SK-N-MC (cell line): ENCODE results near the gene ABAT.
A peak's percentile ranks its signal among the peaks of the same experiment; 100 is the strongest.

Source experiments
- DNase-seq: peaks from one replicate; pipeline ENCODE4 v3.0.0-alpha.2; 2011; ENCODE audit warnings: low read depth, low spot score
- H3K27ac ChIP-seq: fragments of 200-600 bp; sonication (generic); 2 replicates; pipeline ENCODE4 v1.5.1; 2016; ENCODE audit warnings: mixed run types
- H3K36me3 ChIP-seq: fragments of 200-600 bp; sonication (generic); 2 replicates; pipeline ENCODE4 v1.6.1; 2017; ENCODE audit warnings: antibody characterized with exemption, low read length, mixed read lengths; ENCODE audit not compliant: insufficient read depth
- H3K4me3 ChIP-seq: fragments of 200-600 bp; sonication (generic); 2 replicates; pipeline ENCODE4 v1.5.1; 2016
- H3K9ac ChIP-seq: fragments of 200-600 bp; sonication (generic); 2 replicates; pipeline ENCODE4 v1.8.0; 2017; ENCODE audit warnings: mixed run types, mixed read lengths; ENCODE audit not compliant: insufficient read length
- H3K9me3 ChIP-seq: fragments of 200-600 bp; sonication (generic); 2 replicates; pipeline ENCODE4 v1.6.1; 2017; ENCODE audit warnings: low read depth, mild to moderate bottlenecking, antibody characterized with exemption, low read length, moderate library complexity, mixed read lengths
- EZH2 ChIP-seq: fragments of 200-600 bp; sonication (generic); IDR thresholded peaks from one replicate; pipeline ENCODE4 v1.6.1; 2017; ENCODE audit warnings: antibody characterized with exemption
- FOXP2 ChIP-seq: optimal IDR thresholded peaks from 2 replicates; pipeline ENCODE3; 2011; ENCODE audit warnings: mild to moderate bottlenecking, moderate library complexity; ENCODE audit not compliant: insufficient read depth; ENCODE audit errors: extremely low read length, control extremely low read depth
- POLR2AphosphoS5 ChIP-seq: IDR thresholded peaks from 2 replicates; pipeline ENCODE4 v1.6.1; 2012; ENCODE audit warnings: mild to moderate bottlenecking, low read depth, low read length, borderline replicate concordance

ABAT gene

DNA sequence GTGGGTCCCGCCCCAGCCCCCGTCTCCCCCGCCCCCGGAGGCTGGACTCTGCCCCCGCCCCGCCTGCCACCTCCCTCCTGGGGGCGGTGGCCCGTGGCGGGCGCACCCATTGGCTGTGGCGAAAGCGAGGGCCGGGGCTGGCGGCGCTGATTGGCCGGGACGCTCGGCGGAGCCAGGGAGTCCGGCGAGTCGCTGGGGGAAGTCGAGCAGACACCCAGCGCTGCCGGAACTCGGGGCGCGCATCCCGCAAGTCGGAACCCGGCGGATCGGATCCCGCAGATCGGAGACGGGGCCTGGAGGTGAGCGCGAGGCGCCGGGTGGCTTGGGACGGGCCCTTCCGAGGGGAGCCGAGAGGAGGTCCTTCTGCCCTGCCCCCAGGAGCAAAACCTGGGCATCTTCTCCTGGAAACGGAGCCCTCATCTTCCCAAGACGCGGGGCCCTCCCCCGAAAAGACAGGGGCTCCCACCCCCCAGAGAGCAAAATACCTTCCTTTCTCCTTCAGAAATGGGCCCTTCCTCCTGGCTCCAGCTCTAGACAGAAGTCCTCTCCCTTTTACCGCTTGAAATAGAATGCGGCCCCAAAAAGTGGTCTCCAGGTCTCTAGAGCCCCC, at the start of gene ABAT:
Gene ABAT (plus strand): TSS at position 205 of the 610 bp plus-strand sequence. CDS start 61,123 bp downstream, outside the sequence.
- no peaks in the 10 kb centered on the region for H3K36me3 ChIP-seq
- no peak for TF ChIP-seq EZH2
- no peak for TF ChIP-seq POLR2AphosphoS5
- TF ChIP-seq FOXP2 = no peak
- DNase-seq = no peak
- no peak within 1 kb of the TSS for H3K27ac ChIP-seq
- H3K4me3 ChIP-seq = peak within 1 kb of the TSS; percentile 82
- no peaks in the 10 kb centered on the region for H3K9me3 ChIP-seq
- no peak within 1 kb of the TSS for H3K9ac ChIP-seq

DNA sequence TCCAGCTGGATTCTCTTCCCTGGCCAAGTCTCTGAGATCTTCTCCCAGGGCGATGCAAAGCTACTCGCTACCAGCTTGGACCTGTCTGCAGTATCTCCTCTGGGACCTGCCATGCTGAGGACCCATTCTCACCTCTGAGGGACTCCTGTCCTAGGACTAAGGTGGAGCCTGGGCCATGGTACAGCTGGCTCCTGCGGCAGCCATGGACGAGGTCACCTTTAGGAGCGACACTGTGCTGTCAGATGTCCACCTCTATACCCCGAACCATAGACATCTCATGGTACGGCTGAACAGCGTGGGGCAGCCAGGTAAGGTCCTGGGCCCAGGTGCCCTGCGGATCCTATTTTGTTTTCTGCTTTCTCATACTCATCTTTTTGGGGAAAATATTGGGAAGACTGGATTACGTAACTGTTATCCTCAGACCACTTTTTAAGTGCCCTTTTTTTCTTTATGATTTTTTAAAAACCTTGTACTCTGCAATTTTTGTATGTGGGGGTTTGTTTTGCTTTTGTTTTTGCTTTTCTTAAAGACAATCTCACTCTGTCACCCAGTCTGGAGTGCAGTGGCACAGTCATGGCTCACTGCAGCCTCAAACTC, 48.8 kb upstream of the ABAT start:
- DNase-seq = no peak
- TF ChIP-seq POLR2AphosphoS5 = no peak
- TF ChIP-seq EZH2 = no peak
- no peak for TF ChIP-seq FOXP2
- peaks cover 58% of the 10 kb centered on the region for H3K36me3 ChIP-seq

DNA sequence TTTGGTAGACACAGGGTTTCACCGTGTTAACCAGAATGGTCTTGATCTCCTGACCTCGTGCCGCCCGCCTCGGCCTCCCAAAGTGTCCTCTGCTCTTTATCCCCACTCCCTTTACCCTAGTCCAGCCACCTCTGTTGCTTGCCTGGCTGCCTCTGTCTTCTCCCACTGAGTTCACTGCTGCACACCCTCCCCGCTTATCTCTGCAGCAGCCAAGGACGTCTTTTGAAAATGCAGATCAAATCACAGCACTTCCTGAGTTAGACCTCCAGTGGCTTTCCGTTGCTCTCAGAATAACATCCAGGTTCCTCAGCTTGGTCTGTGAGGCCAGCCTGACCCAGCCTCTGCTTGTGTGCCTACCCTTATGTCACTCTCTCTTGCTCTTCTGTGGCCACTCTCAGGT, 47.5 kb upstream of the ABAT start:
- Histone ChIP-seq H3K9me3 (no peaks in the 10 kb centered on the region), H3K36me3 (peaks cover 71% of the 10 kb centered on the region), H3K9ac (no peak overlapping the region), H3K27ac (no peak overlapping the region), H3K4me3 (no peak overlapping the region)
- no peak for DNase-seq
- TF ChIP-seq POLR2AphosphoS5 = no peak

More for the DNA sequence above, 48.8 kb upstream of the ABAT start:
- no peaks in the 10 kb centered on the region for H3K9me3 ChIP-seq
- no peak overlapping the region for H3K27ac ChIP-seq
- H3K9ac ChIP-seq = no peak overlapping the region
- no peak overlapping the region for H3K4me3 ChIP-seq

DNA sequence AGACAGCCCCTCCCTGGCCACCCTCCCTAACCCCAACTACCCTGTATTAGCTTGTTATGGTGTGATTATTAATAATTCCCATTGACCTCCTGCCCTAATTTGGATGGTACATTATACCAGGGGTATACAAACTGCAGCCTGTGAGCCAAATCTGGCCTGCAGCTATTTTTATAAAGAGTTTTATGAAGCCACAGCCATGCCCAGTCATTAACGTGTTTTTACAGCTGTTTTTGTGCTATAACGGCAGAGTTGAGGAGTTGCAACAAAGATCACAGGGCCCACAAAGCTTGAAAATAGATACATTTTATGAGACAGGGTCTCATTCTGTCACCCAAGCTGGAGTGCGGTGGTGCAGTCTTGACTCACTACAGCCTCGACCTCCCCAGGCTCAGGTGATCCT, 47.0 kb upstream of the ABAT start:
- Histone ChIP-seq H3K9me3 (no peaks in the 10 kb centered on the region), H3K36me3 (peaks cover 76% of the 10 kb centered on the region), H3K27ac (no peak overlapping the region), H3K4me3 (no peak overlapping the region), H3K9ac (no peak overlapping the region)
- TF ChIP-seq FOXP2 = no peak
- no peak for TF ChIP-seq POLR2AphosphoS5
- no peak for TF ChIP-seq EZH2
- no peak for DNase-seq

DNA sequence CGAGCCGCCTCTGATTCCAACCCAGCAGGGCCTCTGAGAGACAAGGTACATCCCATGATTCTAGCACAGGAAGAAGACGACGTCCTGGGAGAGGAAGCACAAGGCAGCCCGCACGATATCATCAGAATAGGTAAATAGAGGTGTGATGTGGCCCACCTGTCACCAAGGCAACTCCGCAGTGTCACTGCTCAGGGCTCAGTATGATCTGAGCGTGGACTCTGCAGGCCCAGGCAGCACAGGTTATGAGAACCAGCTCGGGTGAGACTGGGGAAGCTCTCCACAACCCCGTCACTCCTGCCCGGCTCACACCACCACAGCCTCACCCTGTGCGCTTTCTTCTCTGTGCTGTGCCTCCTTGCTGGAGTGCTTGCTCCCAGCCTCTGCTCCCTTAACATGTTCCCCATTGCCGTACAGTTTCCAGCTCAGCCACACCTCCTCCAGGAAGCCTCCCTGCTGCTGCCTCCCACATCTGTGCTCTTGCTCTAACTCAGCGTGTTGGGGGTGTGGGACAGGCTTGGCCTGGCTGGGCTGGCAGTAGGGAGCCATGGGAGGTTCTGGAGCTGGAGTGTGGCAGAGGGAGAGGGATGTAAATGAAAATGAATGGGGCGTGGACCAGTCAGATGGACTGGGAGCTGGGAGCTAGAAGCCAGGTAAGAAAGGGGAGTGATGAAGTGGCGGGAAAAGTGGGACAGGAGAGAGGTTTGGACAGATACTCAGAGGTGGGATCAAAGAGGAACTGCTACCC, 45.3 kb upstream of the ABAT start:
- peaks cover 81% of the 10 kb centered on the region for H3K36me3 ChIP-seq
- H3K9me3 ChIP-seq = no peaks in the 10 kb centered on the region
- DNase-seq = no peak
- no peak overlapping the region for H3K27ac ChIP-seq
- H3K4me3 ChIP-seq = no peak overlapping the region
- TF ChIP-seq POLR2AphosphoS5 (no peak), EZH2 (no peak), FOXP2 (no peak)
- no peak overlapping the region for H3K9ac ChIP-seq

DNA sequence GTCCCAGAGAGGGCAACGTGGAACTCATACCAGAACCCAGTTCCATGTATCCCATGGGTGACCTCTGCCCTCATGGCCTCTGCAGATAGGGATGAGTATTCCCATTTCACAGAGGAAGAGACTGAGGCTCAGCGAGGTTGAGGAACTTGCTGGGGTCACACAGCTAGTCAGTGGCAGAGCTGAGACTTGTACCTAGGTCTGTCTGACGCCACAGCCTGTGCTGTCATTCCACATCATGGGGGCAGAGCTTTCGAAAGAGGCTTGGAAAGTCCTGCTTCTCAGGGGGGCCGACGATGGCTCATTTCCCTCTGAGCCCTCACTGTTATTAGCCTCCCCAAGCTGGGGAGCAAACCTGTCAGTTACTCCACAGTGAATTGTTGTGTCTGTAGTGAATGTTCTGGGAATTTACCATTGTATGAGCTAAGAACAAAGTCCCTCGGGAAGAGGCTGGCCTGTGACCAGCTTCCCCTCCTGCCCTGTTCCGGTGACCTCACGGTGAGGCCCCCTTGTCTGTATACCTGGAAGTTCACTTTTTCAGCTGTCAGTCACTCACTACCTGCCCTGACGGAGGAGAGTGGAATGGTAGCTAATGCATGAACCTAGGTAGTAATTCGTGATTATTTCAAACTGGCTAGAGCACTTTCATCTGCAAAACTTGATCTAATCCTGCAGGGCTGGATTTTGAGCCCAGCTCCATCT, 44.0 kb upstream of the ABAT start:
- H3K27ac ChIP-seq = no peak overlapping the region
- H3K9me3 ChIP-seq = no peaks in the 10 kb centered on the region
- H3K36me3 ChIP-seq = peaks cover 89% of the 10 kb centered on the region
- no peak for DNase-seq
- H3K9ac ChIP-seq = no peak overlapping the region
- H3K4me3 ChIP-seq = no peak overlapping the region
- TF ChIP-seq FOXP2 (no peak), POLR2AphosphoS5 (no peak), EZH2 (no peak)

DNA sequence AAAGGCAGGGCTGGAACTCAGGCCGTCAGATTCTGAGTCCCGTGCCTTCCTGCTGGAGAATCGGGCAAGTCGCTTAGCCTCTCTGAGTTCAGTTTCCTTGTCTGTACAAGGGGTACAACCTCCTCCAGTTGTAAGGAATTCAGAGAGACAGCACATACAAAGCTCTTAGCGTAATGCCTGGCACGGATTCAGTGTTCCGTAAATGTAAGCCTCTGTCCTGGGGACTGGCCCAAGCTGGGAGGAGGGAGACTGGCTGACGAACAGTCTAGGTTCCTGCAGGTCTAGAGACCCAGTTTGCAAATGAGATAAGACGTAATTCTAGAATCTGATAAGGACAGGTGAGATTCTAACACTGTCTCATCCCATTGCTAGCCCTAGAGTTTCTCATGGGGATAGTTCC, 43.0 kb upstream of the ABAT start:
- no peak overlapping the region for H3K9ac ChIP-seq
- H3K27ac ChIP-seq = no peak overlapping the region
- TF ChIP-seq POLR2AphosphoS5 = no peak
- no peak for TF ChIP-seq FOXP2
- no peak for TF ChIP-seq EZH2
- H3K9me3 ChIP-seq = no peaks in the 10 kb centered on the region
- H3K36me3 ChIP-seq = peaks cover 87% of the 10 kb centered on the region
- DNase-seq = no peak
- H3K4me3 ChIP-seq = no peak overlapping the region

DNA sequence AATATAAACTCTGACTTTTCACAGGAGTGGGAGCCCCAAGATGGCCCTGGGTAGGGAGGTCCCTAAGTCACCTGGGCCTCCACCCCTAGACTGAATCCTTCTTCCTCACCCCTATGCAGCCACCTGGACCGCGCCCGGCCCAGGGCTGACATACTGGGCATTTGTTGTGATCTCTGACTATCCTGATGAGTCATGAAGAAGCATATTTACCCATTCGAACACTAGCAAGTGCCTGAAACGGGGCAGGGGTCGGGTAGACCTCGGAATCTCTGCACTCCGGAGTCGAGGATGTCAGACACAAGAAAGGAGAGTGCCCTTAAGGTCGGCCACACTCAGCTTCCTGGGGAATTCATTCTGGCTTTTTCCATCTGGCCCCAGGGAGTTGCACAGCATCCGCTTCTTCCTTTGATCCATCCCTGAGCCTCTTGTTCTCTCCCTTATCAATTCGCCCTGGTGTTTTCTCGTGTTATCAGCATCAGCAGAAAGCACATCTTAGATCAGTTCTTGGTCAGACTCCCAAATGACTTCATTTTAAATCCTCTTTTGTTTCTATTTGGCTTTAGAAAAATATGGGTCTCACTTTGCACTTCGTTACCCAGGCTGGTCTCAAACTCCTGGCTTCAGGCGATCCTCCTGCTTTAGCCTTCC, 42.5 kb upstream of the ABAT start:
- Histone ChIP-seq H3K27ac (no peak overlapping the region), H3K9ac (no peak overlapping the region), H3K4me3 (no peak overlapping the region), H3K36me3 (peaks cover 87% of the 10 kb centered on the region), H3K9me3 (no peaks in the 10 kb centered on the region)
- TF ChIP-seq FOXP2 = no peak
- TF ChIP-seq EZH2 = no peak
- no peak for TF ChIP-seq POLR2AphosphoS5
- no peak for DNase-seq
